Cardiac fibroblast (primary cell): ENCODE results near the gene SPRED3.
A peak's percentile ranks its signal among the peaks of the same experiment; 100 is the strongest.
"Not testable (repeated sequence)": the region's sequence is repeated elsewhere in the genome, so short reads cannot be mapped to it uniquely, and the experiment has no call there.

ENCODE experiments used
- DNase-seq, 2 donors: peaks; one replicate each; pipeline versions ENCODE4 v3.0.0 to v3.0.0-alpha.2; 2010; ENCODE audit warnings: low read depth in 2 of 2
- H3K4me3 ChIP-seq, 2 donors: replicated peaks in 1 of 2; 1 replicate in 1 of 2; 2 replicates in 1 of 2; pipeline ENCODE4 v1.5.1; 2011; ENCODE audit warnings: low read depth in 2 of 2, low read length in 2 of 2, mild to moderate bottlenecking in 2 of 2, moderate library complexity in 1 of 2
- CTCF ChIP-seq: IDR thresholded peaks from one replicate; pipeline ENCODE4 v1.5.1; 2011; ENCODE audit warnings: low read depth, mild to moderate bottlenecking, low read length, inconsistent platforms

SPRED3 gene

GRCh38 chr19:38388349-38389100 is at the start of gene SPRED3:
Gene SPRED3 (plus strand): TSS chr19:38388697. CDS start chr19:38390303, 1,606 bp downstream.
- no peak for TF ChIP-seq CTCF
- DNase-seq: peak in 1 of 2 donors; percentile 72
- peak within 1 kb of the TSS; percentile 73 to 82 for H3K4me3 ChIP-seq

GRCh38 chr19:38339011-38339410 is 49.5 kb upstream of the SPRED3 start:
- DNase-seq: peak in 1 of 2 donors; percentile 22
- not testable (repeated sequence) for H3K4me3 ChIP-seq

GRCh38 chr19:38340927-38341326 is 47.6 kb upstream of the SPRED3 start:
- TF ChIP-seq CTCF: no peak
- no peak for DNase-seq
- no peak overlapping the region for H3K4me3 ChIP-seq

GRCh38 chr19:38346837-38347236 is 41.7 kb upstream of the SPRED3 start:
- no peak for TF ChIP-seq CTCF
- H3K4me3 ChIP-seq: no peak overlapping the region
- no peak for DNase-seq

- TF ChIP-seq CTCF: no peak
These were observed 37.6 kb upstream of the SPRED3 start for GRCh38 chr19:38350883-38351282.

GRCh38 chr19:38351865-38352395 is 36.6 kb upstream of the SPRED3 start:
- H3K4me3 ChIP-seq: no peak overlapping the region
- no peak for DNase-seq
- TF ChIP-seq CTCF: no peak

More at GRCh38 chr19:38350883-38351282, 37.6 kb upstream of the SPRED3 start:
- no peak for DNase-seq
- H3K4me3 ChIP-seq: no peak overlapping the region

- no peak overlapping the region for H3K4me3 ChIP-seq
- TF ChIP-seq CTCF: no peak
- no peak for DNase-seq
These were observed 35.9 kb upstream of the SPRED3 start for GRCh38 chr19:38352611-38353010.
